ENCODE measurements around the gene THAP3.

- TF ChIP-seq CTCF (IDR thresholded peaks at IDR 0.05) (no peak), POLR2A (IDR thresholded peaks at IDR 0.05) (no peak)
These were observed 35.9 kb downstream of the THAP3 start for GRCh38 chr1:6660415-6661049.

All from adrenal gland (tissue), 5 donors.